Activated naive CD4-positive, alpha-beta T cell treated with anti-CD3 and anti-CD28 coated beads for 36 hours (primary cell): Measurements from ENCODE around the gene TARM1. TPM values are rescaled to one million over a fixed set of nuclear protein-coding genes. Genes with fewer than 3 reads are reported as not detected.

Source experiments
- CTCF ChIA-PET: fragments of 350-600 bp; sonication (Branson Sonifier 250); formaldehyde crosslinking; loops from one replicate; lab custom pipeline; 2021; ENCODE audit warnings: antibody characterized with exemption; lab: Charles Lee
- DNase-seq: peaks from one replicate; pipeline ENCODE4 v3.0.0-alpha.2; 2020
- H3K27ac Mint-ChIP-seq: one replicate; pipeline ENCODE4 v1.8.0; 2021; ENCODE audit warnings: mild to moderate bottlenecking, mixed read lengths
- H3K27me3 Mint-ChIP-seq: one replicate; pipeline ENCODE4 v1.8.0; 2021; ENCODE audit warnings: low read depth, mixed read lengths
- H3K36me3 Mint-ChIP-seq: one replicate; pipeline ENCODE4 v1.8.0; 2021; ENCODE audit warnings: low read depth, mixed read lengths
- H3K4me1 Mint-ChIP-seq: one replicate; pipeline ENCODE4 v1.8.0; 2021; ENCODE audit warnings: low read depth, mixed read lengths
- H3K4me3 Mint-ChIP-seq: one replicate; pipeline ENCODE4 v1.8.0; 2021; ENCODE audit warnings: mild to moderate bottlenecking, moderate library complexity, mixed read lengths
- H3K9me3 Mint-ChIP-seq: one replicate; pipeline ENCODE4 v1.8.0; 2021; ENCODE audit warnings: mixed read lengths
- intact Hi-C: fragments of 100-400 bp; cut with micrococcal nuclease; formaldehyde crosslinking; loops from one replicate; pipeline ENCODE4 v1.15.1; 2023
- total RNA-seq, 2 experiments: library from RNA; stranded (reverse); gene quantifications; one replicate each; pipeline ENCODE4 v1.2.3, GENCODE V29; 2021

TARM1 gene
- not detected for total RNA-seq

GRCh38 chr19:54081032-54081431, at the start of gene TARM1:
TARM1 (minus strand) TSS chr19:54081365; CDS start chr19:54081340, 25 bp downstream.
- DNase-seq, result no peak
- H3K36me3 Mint-ChIP-seq, result peaks cover 1% of the 10 kb centered on the region
- CTCF ChIA-PET, result no interaction called here
- intact Hi-C loops, result no loop called here
- H3K4me1 Mint-ChIP-seq, result no peaks in the 10 kb centered on the region
- H3K4me3 Mint-ChIP-seq, result no peak within 1 kb of the TSS
- H3K9me3 Mint-ChIP-seq, result peaks cover 6% of the 10 kb centered on the region
- peaks cover 1% of the 10 kb centered on the region for H3K27me3 Mint-ChIP-seq
- H3K27ac Mint-ChIP-seq, result no peak within 1 kb of the TSS

- H3K4me3 Mint-ChIP-seq, result no peak overlapping the region
- H3K27ac Mint-ChIP-seq, result no peak overlapping the region
- peaks cover 15% of the 10 kb centered on the region for H3K36me3 Mint-ChIP-seq
- intact Hi-C loops, result no loop called here
- H3K9me3 Mint-ChIP-seq, result no peaks in the 10 kb centered on the region
- peaks cover 5% of the 10 kb centered on the region for H3K4me1 Mint-ChIP-seq
- CTCF ChIA-PET, result no interaction called here
- DNase-seq, result no peak
- H3K27me3 Mint-ChIP-seq, result no peaks in the 10 kb centered on the region
Measured at GRCh38 chr19:54129617-54129996, 48.4 kb upstream of the TARM1 start.

DNA sequence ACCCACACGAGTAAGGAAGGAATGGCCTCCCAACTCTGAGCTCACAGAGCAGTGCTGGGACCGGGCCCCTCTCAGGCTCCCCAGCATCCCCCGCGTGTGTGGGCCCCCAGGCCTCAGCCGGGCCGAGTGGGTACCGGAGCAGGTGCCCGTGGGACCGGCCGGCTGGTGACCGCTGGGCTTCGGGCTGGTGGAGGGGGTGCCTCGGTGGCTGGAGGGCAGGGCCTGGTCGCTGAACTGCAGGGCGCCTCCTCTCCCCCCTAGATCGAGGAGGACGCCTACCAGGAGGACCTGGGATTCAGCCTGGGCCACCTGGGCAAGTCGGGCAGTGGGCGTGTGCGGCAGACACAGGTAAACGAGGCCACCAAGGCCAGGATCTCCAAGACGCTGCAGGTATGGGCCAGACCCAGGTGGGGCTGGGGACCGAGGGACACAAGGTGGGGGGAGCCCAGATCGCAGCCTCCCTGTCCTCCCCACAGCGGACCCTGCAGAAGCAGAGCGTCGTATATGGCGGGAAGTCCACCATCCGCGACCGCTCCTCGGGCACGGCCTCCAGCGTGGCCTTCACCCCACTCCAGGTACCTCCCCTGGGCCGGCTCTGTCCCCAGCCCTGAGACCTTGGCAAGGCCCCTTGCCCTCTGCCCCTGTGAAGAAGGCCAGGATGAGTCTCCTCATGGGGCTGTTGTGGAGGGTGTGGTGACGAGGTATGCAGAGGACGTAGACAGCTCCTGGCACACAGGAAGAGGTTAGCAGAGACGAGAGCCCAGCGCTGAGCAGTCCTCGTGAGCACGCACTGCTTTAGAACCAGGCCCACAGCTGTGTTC, 47.8 kb upstream of the TARM1 start:
- no peak overlapping the region for H3K27ac Mint-ChIP-seq
- no peaks in the 10 kb centered on the region for H3K9me3 Mint-ChIP-seq
- CTCF ChIA-PET, result no interaction called here
- H3K4me3 Mint-ChIP-seq, result no peak overlapping the region
- no peak for DNase-seq
- no peaks in the 10 kb centered on the region for H3K4me1 Mint-ChIP-seq
- H3K36me3 Mint-ChIP-seq, result peaks cover 15% of the 10 kb centered on the region
- no peaks in the 10 kb centered on the region for H3K27me3 Mint-ChIP-seq
- intact Hi-C loops, result no loop called here

DNA sequence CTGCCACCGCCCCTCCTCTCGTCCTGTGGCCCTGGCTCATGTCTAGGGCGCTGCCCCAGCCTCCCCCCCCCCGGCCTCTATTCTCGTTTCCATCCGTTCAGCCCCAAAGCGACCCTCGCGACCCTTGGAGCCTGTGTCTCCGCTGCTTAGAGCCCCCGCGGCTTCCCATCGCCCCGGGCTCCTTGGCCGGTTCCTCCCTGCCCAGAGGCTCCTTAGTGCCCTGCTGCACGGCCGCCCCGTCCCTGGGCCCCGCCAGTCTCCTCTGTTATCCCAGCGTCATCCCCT, 47.2 kb upstream of the TARM1 start:
- Mint-ChIP-seq H3K27me3 (no peaks in the 10 kb centered on the region), H3K27ac (no peak overlapping the region), H3K9me3 (no peaks in the 10 kb centered on the region), H3K4me3 (no peak overlapping the region), H3K4me1 (no peaks in the 10 kb centered on the region), H3K36me3 (peaks cover 17% of the 10 kb centered on the region)
- intact Hi-C loops, result no loop called here
- DNase-seq, result no peak
- CTCF ChIA-PET, result no interaction called here

GRCh38 chr19:54127688-54128440, 46.7 kb upstream of the TARM1 start:
- Mint-ChIP-seq H3K27ac (no peak overlapping the region), H3K27me3 (no peaks in the 10 kb centered on the region), H3K9me3 (no peaks in the 10 kb centered on the region), H3K4me1 (no peaks in the 10 kb centered on the region), H3K4me3 (no peak overlapping the region), H3K36me3 (peaks cover 19% of the 10 kb centered on the region)
- CTCF ChIA-PET, result no interaction called here
- no peak for DNase-seq
- intact Hi-C loops, result no loop called here

GRCh38 chr19:54125713-54126112, 44.5 kb upstream of the TARM1 start:
- H3K9me3 Mint-ChIP-seq, result no peaks in the 10 kb centered on the region
- H3K27ac Mint-ChIP-seq, result no peak overlapping the region
- H3K4me1 Mint-ChIP-seq, result no peaks in the 10 kb centered on the region
- peaks cover 28% of the 10 kb centered on the region for H3K36me3 Mint-ChIP-seq
- CTCF ChIA-PET, result no interaction called here
- H3K4me3 Mint-ChIP-seq, result no peak overlapping the region
- DNase-seq, result no peak
- intact Hi-C loops, result no loop called here
- H3K27me3 Mint-ChIP-seq, result no peaks in the 10 kb centered on the region

DNA sequence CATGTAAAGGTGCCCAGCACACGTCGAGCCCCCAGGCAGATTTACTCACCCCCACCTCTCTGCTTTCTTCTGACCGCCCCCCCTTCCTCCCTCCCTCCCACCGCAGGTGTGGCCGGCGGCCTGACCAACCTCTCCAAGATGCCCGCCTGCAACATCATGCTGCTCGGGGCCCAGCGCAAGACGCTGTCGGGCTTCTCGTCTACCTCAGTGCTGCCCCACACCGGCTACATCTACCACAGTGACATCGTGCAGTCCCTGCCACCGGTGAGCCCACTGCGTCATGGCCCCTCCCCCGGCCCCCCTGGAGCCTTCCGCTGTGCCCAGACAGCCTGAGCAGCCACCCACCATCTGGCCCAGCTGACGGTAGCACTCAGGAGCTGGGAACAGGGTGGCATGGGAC, 43.2 kb upstream of the TARM1 start:
- Mint-ChIP-seq H3K36me3 (peaks cover 30% of the 10 kb centered on the region), H3K4me1 (no peaks in the 10 kb centered on the region), H3K27me3 (no peaks in the 10 kb centered on the region), H3K9me3 (no peaks in the 10 kb centered on the region), H3K4me3 (no peak overlapping the region), H3K27ac (no peak overlapping the region)
- CTCF ChIA-PET, result no interaction called here
- intact Hi-C loops, result no loop called here
- DNase-seq, result no peak

DNA sequence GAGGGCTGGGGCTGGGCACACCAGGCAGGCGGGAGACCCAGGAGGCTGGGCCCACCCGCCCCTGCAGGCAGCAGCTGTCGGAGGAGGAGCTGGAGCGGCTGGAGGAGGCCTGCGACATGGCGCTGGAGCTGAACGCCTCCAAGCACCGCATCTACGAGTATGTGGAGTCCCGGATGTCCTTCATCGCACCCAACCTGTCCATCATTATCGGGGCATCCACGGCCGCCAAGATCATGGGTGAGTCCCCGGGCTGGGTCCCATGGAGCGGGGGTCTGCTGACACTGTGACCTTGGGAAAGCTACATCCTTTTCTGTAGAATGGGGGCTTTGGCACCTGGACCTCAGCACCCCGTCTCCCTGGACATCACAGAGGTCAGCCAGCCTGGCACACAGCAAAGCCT, 42.5 kb upstream of the TARM1 start:
- no peaks in the 10 kb centered on the region for H3K9me3 Mint-ChIP-seq
- no peaks in the 10 kb centered on the region for H3K4me1 Mint-ChIP-seq
- intact Hi-C loops, result no loop called here
- DNase-seq, result no peak
- CTCF ChIA-PET, result no interaction called here
- no peaks in the 10 kb centered on the region for H3K27me3 Mint-ChIP-seq
- no peak overlapping the region for H3K27ac Mint-ChIP-seq
- H3K4me3 Mint-ChIP-seq, result no peak overlapping the region
- H3K36me3 Mint-ChIP-seq, result peaks cover 29% of the 10 kb centered on the region

DNA sequence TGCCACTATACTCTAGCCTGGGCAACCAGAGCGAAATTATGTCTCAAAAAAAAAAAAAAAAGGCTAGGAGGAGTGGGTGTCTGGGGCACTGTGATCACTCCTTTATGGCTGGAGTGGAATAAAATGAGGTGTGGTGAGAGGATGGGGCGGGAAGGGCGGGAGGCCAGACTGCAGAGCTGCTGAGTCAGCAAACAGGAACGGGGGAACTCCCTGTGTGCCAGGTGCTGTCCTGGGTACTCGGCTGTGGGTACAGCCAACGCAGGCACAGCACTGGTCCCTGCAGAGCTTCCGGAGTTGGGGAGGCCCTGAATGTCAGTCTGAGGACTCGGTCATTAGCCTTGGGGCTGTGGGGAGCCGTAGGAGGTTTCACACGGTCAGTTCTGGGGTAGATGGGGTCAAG, 40.1 kb upstream of the TARM1 start:
- Mint-ChIP-seq H3K36me3 (peaks cover 22% of the 10 kb centered on the region), H3K4me1 (peaks cover 13% of the 10 kb centered on the region), H3K27me3 (no peaks in the 10 kb centered on the region), H3K9me3 (no peaks in the 10 kb centered on the region), H3K4me3 (no peak overlapping the region), H3K27ac (no peak overlapping the region)
- no peak for DNase-seq
- intact Hi-C loops, result no loop called here
- CTCF ChIA-PET, result no interaction called here

DNA sequence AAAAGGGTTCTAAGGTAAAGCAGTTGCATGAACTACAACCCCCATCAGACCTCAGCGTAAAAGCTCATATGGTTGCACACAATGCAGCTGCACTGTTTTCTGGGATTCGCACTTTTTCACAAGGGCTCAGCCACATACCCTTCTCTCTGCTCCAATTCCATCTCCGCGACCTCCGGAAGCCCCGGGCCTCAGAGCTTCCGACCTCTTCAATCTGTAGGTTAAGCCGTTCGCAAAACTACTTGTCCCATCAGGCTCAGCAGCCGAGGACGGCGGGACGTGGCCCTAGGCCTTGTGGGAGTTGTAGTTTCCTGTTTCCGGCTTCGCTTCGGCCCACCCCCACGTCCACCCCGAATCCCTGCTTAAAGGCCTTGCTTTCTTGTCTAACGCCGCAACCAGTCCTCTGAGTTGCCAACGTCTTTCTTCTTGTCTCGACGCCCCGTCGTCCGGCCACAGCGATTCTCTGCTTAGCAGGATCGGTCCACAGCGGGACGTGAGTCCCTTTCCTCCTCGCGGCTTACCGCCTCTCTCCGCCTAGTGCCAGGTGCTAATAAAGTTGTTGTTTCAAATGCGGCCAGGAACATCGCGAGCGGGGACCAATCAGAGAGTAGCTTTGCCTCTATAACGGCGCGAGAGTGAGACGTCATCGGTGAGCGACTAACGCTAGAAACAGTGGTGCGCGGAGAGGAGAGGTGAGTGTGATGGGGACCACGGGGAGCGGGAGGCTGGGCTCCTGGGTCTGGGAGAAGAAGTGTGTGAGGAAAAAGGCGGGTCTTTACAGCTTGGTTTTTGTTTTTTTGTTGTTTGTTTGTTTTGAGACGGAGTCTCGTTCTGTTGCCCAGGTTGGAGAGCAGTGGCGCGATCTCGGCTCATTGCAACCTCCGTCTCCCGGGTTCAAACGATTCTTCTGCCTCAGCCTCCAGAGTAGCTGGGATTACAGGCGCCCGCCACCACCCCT, 34.2 kb upstream of the TARM1 start, which contains the start of the genes PRPF31 and TFPT:
Gene PRPF31, plus strand, starts transcription at position 646 of the 955 bp plus-strand sequence. CDS start 2,525 bp downstream, outside the sequence.
Gene TFPT, minus strand, starts transcription at position 549 of the 955 bp plus-strand sequence. Its CDS starts 388 bp downstream, at position 161.
- DNase-seq, result peak; percentile 99
- CTCF ChIA-PET, result no interaction called here
- intact Hi-C loops, result loop anchor here (1.0 to 5.0 kb wide), 6 partner anchors 13 to 347 kb away; partner anchors contain the start of genes CNOT3, LENG1, LENG8 and LENG9
- peak within 1 kb of the TSS; percentile 97 for H3K27ac Mint-ChIP-seq
- H3K9me3 Mint-ChIP-seq, result no peaks in the 10 kb centered on the region
- peaks cover 30% of the 10 kb centered on the region for H3K4me1 Mint-ChIP-seq
- H3K36me3 Mint-ChIP-seq, result peaks cover 31% of the 10 kb centered on the region
- no peaks in the 10 kb centered on the region for H3K27me3 Mint-ChIP-seq
- peak within 1 kb of the TSS; percentile 90 for H3K4me3 Mint-ChIP-seq

DNA sequence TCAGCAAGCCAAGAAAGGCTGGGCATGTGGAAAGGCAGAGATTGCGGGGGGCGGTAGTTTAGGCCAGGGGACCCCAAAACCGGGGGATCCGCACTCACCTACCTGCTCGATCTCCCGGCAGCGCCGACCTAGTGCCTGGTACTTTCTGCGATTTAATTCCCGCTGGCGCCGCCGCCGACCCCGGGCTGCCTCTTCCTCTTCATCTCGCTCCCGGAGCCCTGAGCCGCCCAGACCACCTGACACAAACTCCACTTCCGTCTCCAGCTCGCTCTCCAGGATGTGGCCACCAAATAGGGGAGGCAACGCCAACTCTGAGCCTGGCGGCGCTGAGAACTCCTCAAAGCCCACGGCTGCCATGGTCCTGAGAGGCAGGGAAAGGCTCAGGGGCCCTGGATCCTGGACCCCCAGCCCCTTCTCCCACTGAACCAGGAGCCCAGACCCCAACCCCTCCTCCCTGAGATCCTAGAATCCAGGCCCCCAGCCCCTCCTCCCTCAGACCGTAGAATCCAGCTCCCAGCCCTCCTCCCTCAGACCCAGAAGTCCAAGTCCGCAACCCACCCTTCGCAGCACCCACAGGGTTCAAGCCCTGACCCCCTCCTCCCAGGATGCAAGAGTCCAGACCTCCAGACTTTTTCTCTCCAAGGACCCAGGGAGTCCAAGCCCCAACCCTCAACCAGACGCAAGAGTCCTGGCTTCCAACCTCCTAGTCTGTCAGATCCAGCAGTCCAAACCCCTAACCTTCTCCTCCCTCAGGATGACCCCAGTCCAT, 33.4 kb upstream of the TARM1 start:
- H3K4me3 Mint-ChIP-seq, result peak overlapping the region; percentile 90
- H3K9me3 Mint-ChIP-seq, result no peaks in the 10 kb centered on the region
- DNase-seq, result peak; percentile 70
- intact Hi-C loops, result loop anchor here (1.0 to 5.0 kb wide), 6 partner anchors 12 to 348 kb away; partner anchors contain the start of genes CNOT3, LENG1, LENG8 and LENG9
- CTCF ChIA-PET, result no interaction called here
- H3K27me3 Mint-ChIP-seq, result no peaks in the 10 kb centered on the region
- peaks cover 33% of the 10 kb centered on the region for H3K4me1 Mint-ChIP-seq
- H3K36me3 Mint-ChIP-seq, result peaks cover 29% of the 10 kb centered on the region
- peak overlapping the region; percentile 97 for H3K27ac Mint-ChIP-seq
